Cerebellar nuclear complex (tissue), 1 donor: ENCODE measurements around the gene TPP2.

Experiments used
- DNase-seq, 2 experiments: peaks; one replicate each; lab custom pipeline; 2025; lab: John Stamatoyannopoulos, UW

The TPP2 gene

DNA sequence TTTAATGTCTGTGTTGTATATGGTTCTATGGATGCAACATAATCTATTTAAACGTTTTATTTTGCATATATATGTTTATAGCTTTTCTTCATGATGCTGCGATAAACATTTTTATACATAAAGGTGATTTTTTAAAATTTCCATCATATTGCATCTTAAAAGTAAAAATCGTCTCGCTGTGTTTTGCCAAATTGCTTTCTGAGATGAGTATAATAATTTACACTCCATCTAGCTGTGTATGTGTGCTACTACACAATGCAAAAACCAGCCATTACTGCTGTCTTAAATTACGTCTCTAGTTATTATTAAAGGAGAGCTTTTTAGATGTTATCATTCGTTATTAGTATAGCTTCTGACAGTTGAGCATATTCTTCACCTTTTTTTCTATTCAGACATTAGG lies 60.8 kb downstream of the TPP2 start:
- no peak for DNase-seq

GRCh38 chr13:102658660-102659059 lies 61.9 kb downstream of the TPP2 start:
- no peak for DNase-seq

DNA sequence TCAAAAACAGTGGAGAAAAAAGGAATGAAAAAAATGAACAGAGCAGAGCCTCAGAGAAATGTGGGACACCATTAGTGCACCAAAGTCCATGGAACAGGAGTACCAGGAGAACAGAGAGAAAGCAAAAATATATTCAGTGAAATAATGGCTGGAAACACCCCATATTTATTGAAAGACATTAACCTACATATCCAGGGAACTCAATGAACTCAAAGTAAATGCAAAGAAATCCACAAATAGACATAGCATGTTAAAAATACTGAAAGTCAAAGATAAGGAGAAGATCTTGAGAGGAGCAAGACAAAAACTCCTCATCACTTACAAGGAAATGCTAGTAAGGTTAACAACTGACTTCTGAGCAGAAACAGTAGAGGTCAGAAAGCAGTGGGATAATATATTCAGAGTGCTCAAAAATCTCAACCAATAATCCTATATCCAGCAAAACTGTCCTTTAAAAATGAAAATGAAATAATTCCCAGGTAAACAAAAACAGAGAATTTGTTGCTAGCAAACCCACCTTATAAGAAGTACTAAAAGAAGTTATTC lies 62.5 kb downstream of the TPP2 start:
- no peak for DNase-seq

DNA sequence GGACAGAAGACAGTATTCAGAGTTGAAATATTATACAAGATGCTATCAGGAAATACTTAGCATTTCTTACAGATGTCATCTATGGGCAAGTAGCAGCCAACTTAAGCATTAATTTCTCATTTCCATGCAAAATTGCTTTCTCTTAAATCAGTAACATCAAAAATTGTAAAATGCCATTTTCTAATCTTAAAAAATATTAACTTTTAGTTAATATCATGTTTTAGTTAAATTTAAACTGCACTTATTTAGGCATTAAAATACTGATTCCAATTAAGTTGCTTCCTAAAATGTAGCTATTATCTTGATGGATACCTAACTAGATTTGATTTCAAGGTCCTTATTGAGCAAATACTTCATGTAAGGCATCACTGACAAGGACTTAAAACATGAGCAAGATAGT lies 70.2 kb downstream of the TPP2 start:
- no peak for DNase-seq

GRCh38 chr13:102667911-102668310 lies 71.1 kb downstream of the TPP2 start:
- no peak for DNase-seq

DNA sequence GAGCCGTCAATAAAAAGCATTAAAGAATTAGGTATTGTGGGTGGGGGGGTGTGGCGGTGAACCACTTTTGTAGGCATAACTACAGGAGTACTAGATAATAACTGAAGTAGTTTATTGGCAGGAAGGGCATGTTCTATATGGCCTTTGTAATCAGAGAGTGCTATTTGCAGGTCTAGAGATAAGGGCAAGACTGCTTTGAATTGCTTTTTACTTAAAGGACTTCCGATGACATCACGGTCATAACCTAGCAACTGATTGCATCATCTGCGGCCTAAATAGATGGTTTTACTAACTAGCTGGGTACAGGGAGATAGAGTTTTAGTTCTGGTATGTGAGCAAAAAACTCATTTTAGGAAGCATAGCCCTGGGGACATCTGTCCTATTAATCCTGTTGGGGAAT lies 73.3 kb downstream of the TPP2 start:
- DNase-seq, result no peak

- no peak for DNase-seq
Measured at GRCh38 chr13:102675115-102675514, 78.3 kb downstream of the TPP2 start.

- no peak for DNase-seq
Measured at GRCh38 chr13:102677122-102677521, 80.3 kb downstream of the TPP2 start.

DNA sequence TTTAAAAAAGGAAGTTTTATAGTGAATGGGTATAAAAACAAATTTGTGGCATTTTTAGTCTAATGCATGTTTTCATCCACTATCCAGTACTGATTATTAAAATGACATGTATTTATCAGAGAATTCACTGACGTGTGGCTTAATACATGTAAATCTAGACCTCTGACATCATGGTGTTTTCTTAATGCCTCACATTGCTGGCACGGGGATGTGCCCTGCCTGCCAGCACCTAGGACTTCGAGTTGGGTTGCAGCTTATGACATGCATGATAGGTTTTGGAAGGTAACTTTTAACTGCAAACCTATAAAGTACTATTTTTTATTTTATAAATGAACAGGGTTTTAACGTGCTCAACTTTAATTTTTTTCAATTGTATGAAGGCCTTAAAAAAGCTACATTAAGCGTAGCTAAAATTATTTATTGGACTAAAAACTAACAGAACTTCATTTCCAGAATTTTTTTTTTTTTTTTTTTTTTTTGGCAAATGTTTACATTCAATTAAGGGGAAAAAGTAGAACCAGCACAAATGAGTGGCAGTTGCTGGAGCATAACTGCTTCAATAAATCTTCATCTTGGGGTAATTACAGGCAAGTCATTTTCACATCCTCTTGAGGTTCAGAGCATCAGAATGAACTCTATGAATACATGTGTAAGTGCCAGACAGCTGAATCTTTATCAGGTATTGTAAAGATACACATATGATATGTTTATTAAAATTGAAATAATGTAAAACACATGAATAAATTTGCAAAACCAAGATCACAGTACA lies 81.7 kb downstream of the TPP2 start:
- no peak for DNase-seq

GRCh38 chr13:102679449-102680132 lies 82.8 kb downstream of the TPP2 start:
- no peak for DNase-seq

DNA sequence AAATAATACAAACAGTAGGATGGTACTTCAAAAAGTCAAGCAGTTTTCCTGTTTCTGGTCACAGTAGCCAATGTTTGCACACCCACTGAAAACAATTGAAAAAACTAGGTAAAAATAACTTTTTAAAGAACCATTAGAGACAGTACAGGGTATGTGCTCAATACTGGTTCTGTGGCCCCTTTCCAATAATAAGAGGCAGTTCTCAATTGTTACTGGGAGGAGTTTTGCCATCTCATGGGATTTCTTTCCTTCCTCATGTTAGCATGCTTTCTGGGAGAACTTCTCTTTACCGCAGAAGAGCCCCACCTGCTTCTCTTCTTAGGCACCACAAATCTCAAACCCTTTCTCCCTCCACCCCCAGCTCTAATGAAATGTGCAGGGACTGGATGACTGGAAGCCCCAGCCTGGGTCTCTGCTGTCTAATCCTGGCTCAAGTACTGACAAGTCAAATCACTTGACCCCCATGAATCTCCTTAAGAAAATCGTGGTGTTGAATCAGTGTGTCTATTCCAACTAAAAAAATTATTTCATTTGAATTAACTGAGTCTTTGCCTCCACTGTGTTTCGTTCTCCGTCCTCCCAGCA lies 83.4 kb downstream of the TPP2 start:
- no peak for DNase-seq

- no peak for DNase-seq
Measured at GRCh38 chr13:102680842-102681740, 84.3 kb downstream of the TPP2 start.

DNA sequence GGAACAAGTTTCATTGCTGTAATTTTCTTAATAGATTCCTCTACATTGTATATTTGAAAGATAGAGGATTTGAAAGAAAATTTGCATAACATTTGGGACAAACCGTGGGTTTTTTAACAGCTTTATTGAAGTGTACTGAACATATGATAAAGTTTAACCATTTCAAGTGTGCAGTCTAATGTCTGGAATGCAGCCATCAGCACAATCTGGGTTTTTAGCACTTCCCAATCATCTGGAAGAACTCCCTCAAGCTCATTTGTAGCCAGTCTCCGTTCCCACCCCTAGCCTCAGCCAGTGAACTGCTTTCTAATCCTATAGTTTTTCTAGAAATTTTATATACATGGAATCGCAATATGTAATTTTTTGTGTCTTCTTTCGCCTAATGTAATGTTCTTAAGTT lies 85.4 kb downstream of the TPP2 start:
- no peak for DNase-seq

DNA sequence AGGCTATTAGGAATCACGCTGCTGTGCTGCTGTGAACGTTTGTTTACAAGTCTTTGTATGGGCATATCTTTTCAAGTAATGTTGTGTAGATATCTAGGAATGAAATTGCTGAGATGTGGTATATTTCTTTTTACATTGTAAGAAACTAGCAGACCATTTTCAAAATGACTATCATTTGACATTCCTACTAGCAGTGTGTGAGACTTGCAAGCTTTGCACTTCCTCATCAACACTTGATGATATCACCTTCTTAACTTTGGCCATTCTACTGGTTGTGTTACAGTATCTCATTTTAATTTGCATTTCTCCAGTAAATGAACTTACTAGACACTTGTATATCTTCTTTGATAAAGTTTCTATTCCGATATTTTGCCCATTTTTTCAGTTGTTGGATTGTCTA lies 85.9 kb downstream of the TPP2 start:
- no peak for DNase-seq

- no peak for DNase-seq
Measured at GRCh38 chr13:102683637-102684036, 86.9 kb downstream of the TPP2 start.

DNA sequence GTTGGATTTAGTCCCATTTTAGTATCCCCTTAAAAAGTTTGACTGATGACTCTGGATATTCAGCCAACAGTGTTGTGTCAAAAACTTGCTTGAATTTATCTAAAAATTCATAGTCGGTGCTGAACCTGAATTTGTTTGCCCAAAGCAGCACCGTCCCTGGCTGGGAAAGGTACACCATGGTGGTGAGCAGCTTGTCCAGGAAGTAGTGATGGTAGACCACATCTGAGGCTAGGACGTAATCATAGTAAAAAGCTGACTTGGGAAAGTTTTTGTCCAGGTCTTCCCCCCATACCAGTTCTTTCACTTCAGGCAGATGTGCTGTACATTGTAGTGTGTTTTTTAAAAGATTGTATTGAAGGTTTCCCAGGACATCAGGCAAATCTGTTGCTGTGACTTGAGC lies 89.2 kb downstream of the TPP2 start:
- no peak for DNase-seq

DNA sequence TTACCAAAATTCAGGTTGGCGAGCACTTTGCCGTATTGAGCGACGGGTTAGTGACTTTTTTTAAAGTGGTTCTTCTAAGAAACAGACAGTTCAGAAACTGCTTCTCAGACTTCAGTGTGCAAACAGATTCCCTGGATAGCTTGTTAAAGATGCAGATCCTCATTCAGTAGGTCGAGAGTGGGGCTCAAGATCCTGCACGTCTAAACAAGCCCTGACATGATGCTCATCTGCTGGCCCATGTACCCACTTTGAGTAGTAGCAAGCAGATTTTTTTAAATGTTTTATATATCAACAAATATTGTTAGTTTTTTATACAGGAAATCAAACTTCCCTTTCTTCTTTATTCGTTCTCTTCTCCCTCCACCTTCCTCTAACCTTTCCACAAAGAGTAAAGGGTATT lies 90.7 kb downstream of the TPP2 start:
- no peak for DNase-seq

DNA sequence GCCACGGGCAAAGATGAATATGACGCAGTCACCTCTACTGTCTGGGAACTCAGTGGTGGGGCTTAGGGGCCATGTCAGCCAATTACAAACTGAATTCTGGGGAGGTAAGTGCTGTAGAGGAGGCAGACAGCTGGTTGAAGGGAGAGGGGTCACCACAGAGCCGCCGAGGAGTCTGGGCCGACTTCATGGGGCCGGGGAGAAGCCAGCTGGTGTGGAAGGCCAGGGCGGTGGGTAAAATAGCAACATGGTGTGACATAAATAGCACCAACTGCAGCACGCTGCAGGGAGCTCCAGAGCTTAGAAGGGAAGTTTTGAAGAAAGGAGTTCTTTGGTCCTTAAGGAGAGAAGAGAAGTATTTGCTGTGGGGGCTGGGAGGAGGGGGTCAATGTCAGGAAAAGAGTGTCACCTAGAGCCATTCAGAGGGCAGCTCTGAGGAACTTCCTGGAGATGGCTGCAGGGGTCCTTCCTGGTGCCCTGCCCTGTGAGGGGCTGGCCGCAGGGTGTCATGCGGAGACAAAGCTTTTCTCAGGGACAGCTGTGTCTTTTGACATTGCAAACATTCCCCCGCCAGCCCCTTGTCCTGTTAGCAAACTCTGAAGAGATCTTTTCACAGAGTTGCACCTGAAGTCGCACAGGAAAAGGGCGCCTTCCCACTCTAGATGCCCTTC lies 91.7 kb downstream of the TPP2 start:
- DNase-seq, result no peak

- DNase-seq, result no peak
Measured at GRCh38 chr13:102690883-102691282, 94.1 kb downstream of the TPP2 start.

DNA sequence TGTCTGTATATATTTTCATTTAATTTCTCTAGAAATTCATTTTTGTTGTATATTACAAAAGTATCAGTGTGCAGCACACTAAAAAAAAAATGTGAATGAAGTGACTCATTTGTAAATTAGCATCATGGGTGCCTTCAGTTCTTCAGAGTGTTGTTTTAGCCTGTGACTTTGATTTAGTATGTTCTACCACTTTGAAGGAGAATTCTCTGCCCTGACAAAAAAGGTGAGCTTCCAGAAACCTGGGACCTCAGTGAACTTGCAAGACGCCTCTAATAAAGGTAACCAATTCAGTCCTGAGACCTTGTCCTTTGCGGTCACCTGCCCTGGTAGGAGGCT lies 95.7 kb downstream of the TPP2 start:
- no peak for DNase-seq

GRCh38 chr13:102693250-102693649 lies 96.5 kb downstream of the TPP2 start:
- DNase-seq, result no peak

GRCh38 chr13:102693776-102694175 lies 97.0 kb downstream of the TPP2 start:
- DNase-seq, result no peak
